PC-3 (cell line): ENCODE measurements around the gene KRTAP4-11.
"Not testable (repeated sequence)": the region's sequence is repeated elsewhere in the genome, so short reads cannot be mapped to it uniquely, and the experiment has no call there.

Experiments
- CTCF ChIP-seq: fragments of 300-600 bp; sonication (generic); conservative IDR thresholded peaks from 2 replicates; pipeline ENCODE4 v1.5.1; 2017; ENCODE audit warnings: antibody characterized with exemption, low read depth, mild to moderate bottlenecking, low read length
- EZH2 ChIP-seq: fragments of 300-600 bp; sonication (generic); IDR thresholded peaks from one replicate; pipeline ENCODE4 v1.6.1; 2017; ENCODE audit warnings: antibody characterized with exemption, mild to moderate bottlenecking, low read length; ENCODE audit not compliant: unreplicated experiment

GRCh38 chr17:41119696-41120690, 1.8 kb upstream of the KRTAP4-11 start:
- TF ChIP-seq CTCF, EZH2: not testable (repeated sequence)
